GM12891 (cell line): ENCODE results near the gene PSPH.

Experiments
- DNase-seq: peaks from one replicate; pipeline ENCODE4 v3.0.0; 2011; ENCODE audit warnings: low spot score; ENCODE audit not compliant: insufficient read length
- FAIRE-seq: peaks from 2 replicates; lab custom pipeline; 2011; peaks lifted over from hg19 to GRCh38; lab: Jason Lieb, UNC
- PAX5 ChIP-seq: IDR thresholded peaks from 2 replicates; pipeline ENCODE4 v1.6.1; 2011; ENCODE audit warnings: low read length, moderate library complexity, mild to moderate bottlenecking; ENCODE audit not compliant: insufficient read depth, severe bottlenecking
- POLR2A ChIP-seq: IDR thresholded peaks from 2 replicates; pipeline ENCODE4 v1.6.1; 2011; ENCODE audit warnings: low read depth, low read length, control low read depth
- POLR2AphosphoS5 ChIP-seq: IDR thresholded peaks from 2 replicates; pipeline ENCODE4 v1.6.1; 2011; ENCODE audit warnings: low read depth, low read length, control low read depth
- POU2F2 ChIP-seq: IDR thresholded peaks from 2 replicates; pipeline ENCODE4 v1.6.1; 2011; ENCODE audit warnings: low read depth, mild to moderate bottlenecking, control low read depth, low read length, moderate library complexity
- SPI1 ChIP-seq: IDR thresholded peaks from 2 replicates; pipeline ENCODE4 v1.6.1; 2011; ENCODE audit warnings: low read depth, low read length, control low read depth
- TAF1 ChIP-seq: IDR thresholded peaks from 2 replicates; pipeline ENCODE4 v1.6.1; 2011; ENCODE audit warnings: low read depth, low read length, control low read depth

PSPH gene

GRCh38 chr7:55970561-55970960, 80.7 kb downstream of the PSPH start:
- DNase-seq: no peak

GRCh38 chr7:55969391-55969790, 81.9 kb downstream of the PSPH start:
- DNase-seq: no peak
- TF ChIP-seq POLR2AphosphoS5: no peak
- no peak for TF ChIP-seq TAF1
- no peak for FAIRE-seq

More at GRCh38 chr7:55970561-55970960, 80.7 kb downstream of the PSPH start:
- FAIRE-seq: no peak
- TF ChIP-seq PAX5 (no peak), POU2F2 (no peak), POLR2AphosphoS5 (no peak), POLR2A (no peak), SPI1 (no peak), TAF1 (no peak)

- no peak for TF ChIP-seq SPI1
- TF ChIP-seq POLR2AphosphoS5: no peak
- TF ChIP-seq POU2F2: no peak
- TF ChIP-seq PAX5: no peak
- TF ChIP-seq TAF1: no peak
- TF ChIP-seq POLR2A: no peak
- FAIRE-seq: no peak
- DNase-seq: no peak
Observed at GRCh38 chr7:55966851-55967250, 84.4 kb downstream of the PSPH start.

GRCh38 chr7:55965805-55966421, 85.3 kb downstream of the PSPH start:
- no peak for DNase-seq
- TF ChIP-seq PAX5 (no peak), TAF1 (no peak), POLR2A (no peak), POLR2AphosphoS5 (no peak), POU2F2 (no peak), SPI1 (no peak)
- no peak for FAIRE-seq

- no peak for DNase-seq
- no peak for FAIRE-seq
- TF ChIP-seq POU2F2 (no peak), TAF1 (no peak), SPI1 (no peak)
Observed at GRCh38 chr7:55965100-55965470, 86.2 kb downstream of the PSPH start.

GRCh38 chr7:55964261-55965099, 86.8 kb downstream of the PSPH start, which contains the start of gene NIPSNAP2:
NIPSNAP2 (plus strand) TSS chr7:55964585; CDS start chr7:55964610, 25 bp downstream.
- TF ChIP-seq POLR2AphosphoS5: no peak
- peak; percentile 74 for TF ChIP-seq TAF1
- FAIRE-seq: peak; percentile 28
- DNase-seq: peak; percentile 79

- no peak for TF ChIP-seq POLR2A
- TF ChIP-seq TAF1: no peak
- TF ChIP-seq PAX5: no peak
- TF ChIP-seq POLR2AphosphoS5: no peak
- TF ChIP-seq SPI1: no peak
- no peak for TF ChIP-seq POU2F2
- FAIRE-seq (no peak), DNase-seq (no peak)
Observed at GRCh38 chr7:55963584-55964168, 87.6 kb downstream of the PSPH start.

- no peak for FAIRE-seq
- DNase-seq: no peak
- TF ChIP-seq POU2F2 (no peak), POLR2A (no peak), SPI1 (no peak), TAF1 (no peak), POLR2AphosphoS5 (no peak)
Observed at GRCh38 chr7:55962014-55962413, 89.2 kb downstream of the PSPH start.
